ENCODE data around the gene CAMTA1. TPM values are rescaled to one million over a fixed set of nuclear protein-coding genes. Genes with fewer than 3 reads are reported as not detected.

Gene CAMTA1
- total RNA-seq, 2 donors from 2014 or later: 105 to 113 TPM

GRCh38 chr1:7460807-7461206, 675.6 kb downstream of the CAMTA1 start:
- peaks cover 0 to 2% of the 10 kb centered on the region in 2 donors for H3K4me1 ChIP-seq (ENCODE audit: control insufficient read depth in 1 of 2, low read depth in 2 of 2)
- TF ChIP-seq CTCF (IDR thresholded peaks at IDR 0.05): no peak

DNA sequence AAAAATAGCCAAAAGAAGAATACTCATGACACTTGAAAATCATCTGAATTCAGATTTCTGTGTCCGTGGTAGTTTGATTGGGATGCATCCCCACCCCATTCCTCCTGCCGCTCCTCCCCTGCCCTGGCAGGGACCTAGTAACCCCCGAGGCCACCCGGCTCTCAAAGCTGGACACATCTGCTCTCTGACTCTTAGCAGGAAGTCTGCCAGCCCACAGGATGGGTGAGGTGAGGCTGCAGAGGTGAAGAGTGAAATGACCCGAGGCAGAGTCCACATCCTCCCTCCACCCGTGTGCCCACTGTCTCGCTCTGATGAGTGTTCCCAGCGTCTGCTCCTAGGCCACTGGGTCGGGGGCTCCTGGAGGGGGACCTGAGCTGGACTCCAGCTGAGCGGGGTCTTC, 677.4 kb downstream of the CAMTA1 start:
- Histone ChIP-seq H3K4me1 (ENCODE audit: control insufficient read depth in 1 of 2, low read depth in 2 of 2) (no peaks in the 10 kb centered on the region), H3K27me3 (replicated peaks; ENCODE audit: insufficient read depth) (no peaks in the 10 kb centered on the region), H3K4me3 (no peak overlapping the region), H3K9me3 (no peaks in the 10 kb centered on the region), H3K36me3 (no peaks in the 10 kb centered on the region), H3K27ac (no peak overlapping the region)
- ATAC-seq (ENCODE audit: insufficient number of reproducible peaks, low FRiP score, low read depth) (no peak), DNase-seq (ENCODE audit: low spot score) (no peak)
- TF ChIP-seq CTCF (IDR thresholded peaks at IDR 0.05): no peak

More at GRCh38 chr1:7460807-7461206, 675.6 kb downstream of the CAMTA1 start:
- H3K27ac ChIP-seq: no peak overlapping the region
- no peak for ATAC-seq (ENCODE audit: insufficient number of reproducible peaks, low FRiP score, low read depth)
- no peaks in the 10 kb centered on the region for H3K36me3 ChIP-seq
- no peaks in the 10 kb centered on the region for H3K9me3 ChIP-seq
- no peak for DNase-seq (ENCODE audit: low spot score)
- no peaks in the 10 kb centered on the region for H3K27me3 ChIP-seq (replicated peaks; ENCODE audit: insufficient read depth)
- H3K4me3 ChIP-seq: no peak overlapping the region

DNA sequence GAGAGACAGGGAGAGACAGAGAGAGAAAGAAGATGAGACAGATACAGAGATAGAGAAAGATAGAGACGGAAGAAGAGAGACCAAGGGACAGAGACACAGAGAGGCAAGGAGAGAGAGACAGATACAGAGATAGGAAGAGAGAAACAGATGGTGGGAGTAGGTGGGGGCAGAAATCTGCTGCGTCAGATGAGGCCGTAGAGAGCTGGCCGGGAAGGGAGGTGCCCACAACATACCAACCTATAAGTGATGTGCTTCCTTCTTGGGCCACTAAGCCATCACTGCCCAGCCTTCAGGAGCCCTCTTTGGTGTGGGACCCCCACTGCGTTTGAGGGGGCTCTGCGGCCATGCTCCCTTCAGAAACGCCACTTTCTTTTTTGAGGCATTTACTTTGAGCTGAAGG, 678.3 kb downstream of the CAMTA1 start:
- ATAC-seq (ENCODE audit: insufficient number of reproducible peaks, low FRiP score, low read depth) (no peak), DNase-seq (ENCODE audit: low spot score) (no peak)
- Histone ChIP-seq H3K27me3 (replicated peaks; ENCODE audit: insufficient read depth) (no peaks in the 10 kb centered on the region), H3K4me3 (no peak overlapping the region), H3K9me3 (no peaks in the 10 kb centered on the region), H3K36me3 (no peaks in the 10 kb centered on the region), H3K27ac (no peak overlapping the region), H3K4me1 (ENCODE audit: control insufficient read depth in 1 of 2, low read depth in 2 of 2) (peaks cover 0 to under 1% of the 10 kb centered on the region in 2 donors)
- TF ChIP-seq CTCF (IDR thresholded peaks at IDR 0.05): no peak

- Histone ChIP-seq H3K9me3 (no peaks in the 10 kb centered on the region), H3K27me3 (replicated peaks; ENCODE audit: insufficient read depth) (no peaks in the 10 kb centered on the region), H3K4me1 (ENCODE audit: control insufficient read depth in 1 of 2, low read depth in 2 of 2) (peaks cover 7 to 12% of the 10 kb centered on the region in 2 donors), H3K27ac (no peak overlapping the region), H3K4me3 (no peak overlapping the region), H3K36me3 (no peaks in the 10 kb centered on the region)
- TF ChIP-seq CTCF (IDR thresholded peaks at IDR 0.05): no peak
- DNase-seq (ENCODE audit: low spot score): no peak
- no peak for ATAC-seq (ENCODE audit: insufficient number of reproducible peaks, low FRiP score, low read depth)
Observed at GRCh38 chr1:7464736-7465135, 679.5 kb downstream of the CAMTA1 start.

- no peaks in the 10 kb centered on the region for H3K9me3 ChIP-seq
- H3K4me3 ChIP-seq: no peak overlapping the region
- no peaks in the 10 kb centered on the region for H3K27me3 ChIP-seq (replicated peaks; ENCODE audit: insufficient read depth)
- H3K4me1 ChIP-seq (ENCODE audit: control insufficient read depth in 1 of 2, low read depth in 2 of 2): peaks cover 25 to 39% of the 10 kb centered on the region in 2 donors
- ATAC-seq (ENCODE audit: insufficient number of reproducible peaks, low FRiP score, low read depth) (no peak), DNase-seq (ENCODE audit: low spot score) (no peak)
- no peak for TF ChIP-seq CTCF (IDR thresholded peaks at IDR 0.05)
- no peak overlapping the region for H3K27ac ChIP-seq
- no peaks in the 10 kb centered on the region for H3K36me3 ChIP-seq
Observed at GRCh38 chr1:7467476-7468175, 682.4 kb downstream of the CAMTA1 start.
